Epithelial cell of esophagus (primary cell): ENCODE results near the gene CRB1.

Source experiments
- DNase-seq: peaks from one replicate; pipeline ENCODE4 v3.0.0; 2010; ENCODE audit warnings: low read depth
- H3K4me3 ChIP-seq: 2 replicates; pipeline ENCODE4 v1.5.1; 2011; ENCODE audit warnings: mild to moderate bottlenecking, low read length, control low read depth
- TF ChIP-seq, protein P1 (sequence below): IDR thresholded peaks from 2 replicates; pipeline ENCODE4 v1.5.1; 2011; ENCODE audit warnings: low read depth, mild to moderate bottlenecking, low read length, control low read depth, inconsistent platforms; ENCODE audit not compliant: insufficient read depth; ENCODE audit errors: missing control alignments

The CRB1 gene

DNA sequence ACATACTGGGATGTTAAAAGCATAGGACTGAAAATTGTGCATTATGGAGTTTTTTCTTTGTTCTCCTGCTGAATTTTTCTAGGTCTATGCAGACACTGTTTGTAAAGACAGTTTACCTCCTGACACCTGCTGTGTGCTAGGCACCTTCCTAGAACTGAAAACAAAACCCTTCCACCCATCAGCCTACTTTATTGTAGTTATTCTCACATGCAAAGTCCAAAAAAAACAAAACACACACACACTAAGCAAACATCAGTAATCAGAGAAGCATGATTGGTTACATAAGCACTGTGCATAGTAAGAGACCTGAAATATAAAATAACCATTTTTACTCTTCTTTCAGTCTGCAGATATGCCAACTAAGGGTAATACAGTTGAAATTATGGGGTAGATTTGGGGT, 195.1 kb downstream of the CRB1 start:
- TF ChIP-seq, protein P1, sequence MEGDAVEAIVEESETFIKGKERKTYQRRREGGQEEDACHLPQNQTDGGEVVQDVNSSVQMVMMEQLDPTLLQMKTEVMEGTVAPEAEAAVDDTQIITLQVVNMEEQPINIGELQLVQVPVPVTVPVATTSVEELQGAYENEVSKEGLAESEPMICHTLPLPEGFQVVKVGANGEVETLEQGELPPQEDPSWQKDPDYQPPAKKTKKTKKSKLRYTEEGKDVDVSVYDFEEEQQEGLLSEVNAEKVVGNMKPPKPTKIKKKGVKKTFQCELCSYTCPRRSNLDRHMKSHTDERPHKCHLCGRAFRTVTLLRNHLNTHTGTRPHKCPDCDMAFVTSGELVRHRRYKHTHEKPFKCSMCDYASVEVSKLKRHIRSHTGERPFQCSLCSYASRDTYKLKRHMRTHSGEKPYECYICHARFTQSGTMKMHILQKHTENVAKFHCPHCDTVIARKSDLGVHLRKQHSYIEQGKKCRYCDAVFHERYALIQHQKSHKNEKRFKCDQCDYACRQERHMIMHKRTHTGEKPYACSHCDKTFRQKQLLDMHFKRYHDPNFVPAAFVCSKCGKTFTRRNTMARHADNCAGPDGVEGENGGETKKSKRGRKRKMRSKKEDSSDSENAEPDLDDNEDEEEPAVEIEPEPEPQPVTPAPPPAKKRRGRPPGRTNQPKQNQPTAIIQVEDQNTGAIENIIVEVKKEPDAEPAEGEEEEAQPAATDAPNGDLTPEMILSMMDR, result no peak
- no peak for DNase-seq
- no peak overlapping the region for H3K4me3 ChIP-seq

DNA sequence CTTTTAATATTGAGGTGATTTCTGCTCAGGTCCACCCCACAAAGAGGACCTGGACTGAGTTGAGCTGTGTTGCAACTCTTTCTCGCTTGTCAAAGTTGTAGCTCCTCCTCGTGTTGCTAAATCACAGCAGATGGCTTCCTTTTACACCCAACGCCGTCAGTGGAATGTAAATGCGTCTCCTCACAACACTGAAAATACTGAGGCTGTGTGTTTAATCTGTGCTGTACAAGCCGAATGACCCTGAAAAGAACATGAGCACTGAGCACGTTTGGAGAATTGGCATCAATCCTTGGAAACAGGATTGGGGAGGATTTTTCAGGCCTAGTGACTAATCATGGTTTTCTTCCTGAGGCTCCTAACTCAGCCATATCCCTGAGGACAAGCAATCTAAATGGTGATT, 196.0 kb downstream of the CRB1 start:
- H3K4me3 ChIP-seq, result no peak overlapping the region
- peak; percentile 70 for DNase-seq
- TF ChIP-seq, protein P1, result no peak

DNA sequence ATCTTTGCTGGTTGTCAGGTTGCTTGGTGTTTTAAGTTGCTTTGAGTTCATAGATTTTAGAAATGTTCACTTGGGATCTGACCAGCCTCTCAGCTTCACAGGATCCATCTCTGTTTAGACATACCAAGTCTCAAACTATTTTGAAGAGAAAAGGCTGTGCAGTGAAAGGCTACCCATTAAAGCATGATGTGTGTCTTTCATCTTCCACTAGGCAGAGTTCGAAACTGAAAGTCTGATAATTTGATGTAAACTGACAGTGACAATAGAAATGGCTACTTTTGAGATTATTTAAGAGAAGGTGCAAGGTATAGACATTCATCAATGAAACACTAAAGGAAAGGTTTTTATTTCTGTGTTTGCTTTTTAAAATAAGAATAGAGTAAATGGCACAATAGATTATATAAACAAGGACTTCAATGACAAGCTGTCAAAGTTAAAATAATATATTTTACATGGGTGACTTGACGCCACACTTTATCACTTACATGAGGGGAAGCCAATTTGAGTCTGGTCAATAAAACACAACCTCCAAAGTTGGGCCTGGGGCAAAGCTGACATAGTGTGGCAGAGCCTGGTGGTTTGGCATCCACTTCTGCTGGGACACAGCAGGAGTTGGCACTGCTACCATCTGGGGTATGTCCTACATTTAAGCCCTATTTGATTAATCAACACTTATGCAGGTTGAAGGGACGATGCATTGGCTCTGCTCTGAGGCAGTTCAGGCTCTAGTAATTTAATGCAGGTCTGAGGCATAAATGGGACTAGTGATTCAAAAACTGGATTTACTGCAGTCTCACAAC, 197.7 kb downstream of the CRB1 start:
- TF ChIP-seq, protein P1, result no peak
- H3K4me3 ChIP-seq, result no peak overlapping the region
- no peak for DNase-seq

DNA sequence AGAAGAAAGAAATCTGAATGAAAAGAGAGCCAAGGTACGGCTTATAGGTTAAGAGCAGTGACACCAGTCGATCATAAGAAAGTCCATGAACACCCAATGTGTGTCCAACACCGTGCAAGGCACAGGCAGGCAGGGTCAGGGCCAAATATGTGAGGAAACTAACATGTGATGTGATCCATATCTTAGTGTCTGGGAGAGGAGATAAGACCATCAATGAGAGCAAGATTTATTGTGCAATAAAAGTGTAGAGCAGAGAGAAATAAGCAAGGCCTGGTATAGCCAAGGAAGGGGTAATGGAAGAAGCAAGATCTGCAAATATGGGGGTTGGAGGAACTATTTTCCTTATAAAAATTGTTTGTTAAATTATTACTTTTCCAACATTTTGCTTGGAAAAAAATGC, 198.8 kb downstream of the CRB1 start:
- H3K4me3 ChIP-seq, result no peak overlapping the region
- TF ChIP-seq, protein P1, result no peak
- DNase-seq, result no peak

DNA sequence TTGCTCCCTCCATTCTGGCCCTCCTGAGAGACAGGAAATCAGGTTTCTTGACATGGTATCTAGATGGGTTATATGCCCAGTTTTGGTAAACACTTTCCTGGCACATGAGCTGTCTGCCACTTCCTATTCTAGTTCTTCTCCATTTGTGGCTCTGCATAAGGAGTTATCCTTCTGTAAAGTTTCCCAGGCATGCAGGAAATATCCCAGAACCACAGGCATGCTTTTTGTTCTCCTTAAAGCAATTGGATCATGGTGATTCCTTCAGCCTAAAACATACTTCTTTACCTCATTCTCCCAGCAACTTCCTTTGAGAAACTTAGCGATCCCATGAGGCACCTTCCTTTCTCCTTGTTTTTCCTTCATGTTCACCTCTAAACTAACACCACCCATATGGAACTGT, 199.8 kb downstream of the CRB1 start:
- no peak for DNase-seq
- TF ChIP-seq, protein P1, result no peak
- H3K4me3 ChIP-seq, result no peak overlapping the region

DNA sequence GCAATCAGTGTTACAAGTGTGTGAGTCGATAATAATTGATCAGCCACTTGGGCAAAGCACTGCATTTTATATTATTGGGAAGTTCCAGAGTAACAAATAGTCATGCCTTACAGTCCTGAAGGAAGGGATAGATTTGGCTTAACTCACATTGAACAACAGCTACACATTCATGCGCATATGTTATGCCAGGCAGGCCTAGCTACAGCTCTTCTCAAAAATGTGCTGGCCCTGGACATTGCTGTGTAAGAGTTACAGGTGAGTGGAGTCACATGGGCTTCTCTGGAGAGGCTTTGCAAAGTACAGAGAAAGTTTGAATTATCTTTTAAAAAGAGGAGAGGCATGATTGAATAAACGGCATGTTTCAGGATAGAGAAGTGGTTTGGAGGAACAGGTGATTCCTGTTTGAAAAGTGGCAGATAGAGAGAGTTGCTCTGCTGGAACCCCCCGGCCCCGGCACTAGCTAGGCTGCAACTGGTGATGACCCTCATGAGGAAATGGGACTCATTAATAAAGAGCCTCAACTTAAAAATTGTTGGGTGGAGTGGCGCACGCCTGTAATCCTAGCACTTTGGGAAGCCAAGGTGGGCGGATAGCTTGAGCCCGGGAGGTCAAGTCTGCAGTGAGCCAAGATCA, 200.6 kb downstream of the CRB1 start:
- H3K4me3 ChIP-seq, result no peak overlapping the region
- no peak for DNase-seq
- TF ChIP-seq, protein P1, result no peak

DNA sequence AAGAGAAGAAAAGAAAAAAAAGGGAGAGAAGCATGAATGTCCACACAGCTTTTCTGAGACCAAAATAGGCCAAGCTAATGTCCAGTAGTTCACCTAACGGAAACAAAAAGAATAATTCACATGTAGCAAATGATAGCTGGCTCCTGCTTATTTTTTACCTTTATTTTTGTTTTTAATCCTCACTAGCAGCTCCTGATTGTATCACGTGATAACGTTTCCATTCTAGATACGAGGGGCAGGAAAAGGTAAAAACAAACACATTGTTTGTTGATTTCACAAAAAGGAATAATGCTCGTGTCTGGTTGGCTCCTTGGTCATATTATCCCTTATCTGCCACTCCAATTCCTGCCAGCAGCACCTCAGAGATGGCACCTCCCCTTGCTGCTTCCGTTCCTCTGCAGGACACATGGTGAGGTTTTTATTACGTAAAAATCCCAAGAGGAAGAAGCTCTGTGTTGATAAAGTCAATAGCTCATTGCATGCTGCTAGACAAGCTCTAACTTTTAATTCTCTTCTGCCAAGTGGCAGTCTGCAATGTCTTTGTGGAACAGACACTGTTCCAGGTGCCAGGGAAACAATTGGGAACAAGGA, 201.7 kb downstream of the CRB1 start:
- DNase-seq, result no peak
- TF ChIP-seq, protein P1, result no peak
- no peak overlapping the region for H3K4me3 ChIP-seq
